Esophagus squamous epithelium (tissue), 5 donors: ENCODE measurements around the gene ATMIN. TPM values are rescaled to one million over a fixed set of nuclear protein-coding genes. Genes with fewer than 3 reads are reported as not detected.

Source experiments
- DNase-seq: peaks from one replicate; lab custom pipeline; 2025; lab: John Stamatoyannopoulos, UW
- H3K27ac ChIP-seq, 4 donors: fragments of 200-600 bp; sonication (generic); one replicate each; pipeline ENCODE4 v1.5.1; 2016 to 2019; ENCODE audit warnings: mild to moderate bottlenecking in 1 of 4
- H3K27me3 ChIP-seq, 4 donors: fragments of 200-600 bp; sonication (generic); 1 replicate in 3 of 4; 2 replicates in 1 of 4; pipeline versions ENCODE4 v1.5.1 to v1.6.0; 2017 to 2021; ENCODE audit warnings: antibody characterized with exemption in 1 of 4
- H3K36me3 ChIP-seq, 3 donors: fragments of 200-600 bp; sonication (generic); one replicate each; pipeline ENCODE4 v1.5.1; 2016 to 2019
- H3K4me1 ChIP-seq, 3 donors: fragments of 200-600 bp; sonication (generic); one replicate each; pipeline ENCODE4 v1.5.1; 2017 to 2019
- H3K4me3 ChIP-seq, 4 donors: fragments of 200-600 bp; sonication (generic); 1 replicate in 3 of 4; 2 replicates in 1 of 4; pipeline ENCODE4 v1.5.1; 2016 to 2019; ENCODE audit warnings: mild to moderate bottlenecking in 2 of 4, moderate library complexity in 1 of 4
- H3K9me3 ChIP-seq, 3 donors: fragments of 200-600 bp; sonication (generic); one replicate each; pipeline ENCODE4 v1.5.1; 2016 to 2019
- POLR2A ChIP-seq, 4 donors: fragments of 450-650 bp; IDR thresholded peaks; one replicate each; pipeline ENCODE4 v1.6.1; 2017; ENCODE audit warnings: antibody characterized with exemption in 4 of 4, mild to moderate bottlenecking in 4 of 4, moderate library complexity in 3 of 4
- WGBS, 2 donors: methylation state at CpG; one replicate each; pipeline ENCODE4 v1.1.5; 2018; 5-methylcytosine and 5-hydroxymethylcytosine counted together
- intact Hi-C: fragments of 100-400 bp; cut with DNase I; formaldehyde crosslinking; loops from one replicate; pipeline ENCODE4 v1.15.0; 2022
- total RNA-seq, 4 donors: library from RNA; depleted of rRNA; stranded (reverse); fragments of >200 nt; gene quantifications; one replicate each; pipeline ENCODE4 v1.1.0, GENCODE V29; 2016
- TF ChIP-seq, protein P1 (sequence below), 6 experiments: fragments of 450-650 bp in 4 of 6; fragments of 200-600 bp in 2 of 6; sonication (generic) in 2 of 6; IDR thresholded peaks; one replicate each; pipeline ENCODE4 v1.5.1; 2016 to 2019; ENCODE audit warnings: antibody characterized with exemption in 6 of 6, mild to moderate bottlenecking in 4 of 6, moderate library complexity in 4 of 6
- donor health status: DM: yes; HTN: yes; CAD: no.

The ATMIN gene
- total RNA-seq, 4 donors from 2014 or later, result 30.6 to 41.3 (median 36.8) TPM

GRCh38 chr16:81008505-81008789 is 27.2 kb upstream of the ATMIN start:
- no peak for DNase-seq
- WGBS, 2 donors, result 90 to 97% methylated on average over 11 to 12 of the region's 12 CpGs
- no peaks in the 10 kb centered on the region for H3K9me3 ChIP-seq
- intact Hi-C loops, result loop anchor here (10.0 kb wide), 1 partner anchor 726 kb away; no protein-coding TSS in a partner anchor
- peak overlapping the region in 3 of 4 donors; percentile 97 to 99 (median 99) for H3K27ac ChIP-seq
- peaks cover 0 to 36% (median 26%) of the 10 kb centered on the region in 3 donors for H3K4me1 ChIP-seq
- H3K27me3 ChIP-seq, result no peaks in the 10 kb centered on the region
- TF ChIP-seq POLR2A (IDR thresholded peaks at IDR 0.05), result no peak
- TF ChIP-seq, protein P1, sequence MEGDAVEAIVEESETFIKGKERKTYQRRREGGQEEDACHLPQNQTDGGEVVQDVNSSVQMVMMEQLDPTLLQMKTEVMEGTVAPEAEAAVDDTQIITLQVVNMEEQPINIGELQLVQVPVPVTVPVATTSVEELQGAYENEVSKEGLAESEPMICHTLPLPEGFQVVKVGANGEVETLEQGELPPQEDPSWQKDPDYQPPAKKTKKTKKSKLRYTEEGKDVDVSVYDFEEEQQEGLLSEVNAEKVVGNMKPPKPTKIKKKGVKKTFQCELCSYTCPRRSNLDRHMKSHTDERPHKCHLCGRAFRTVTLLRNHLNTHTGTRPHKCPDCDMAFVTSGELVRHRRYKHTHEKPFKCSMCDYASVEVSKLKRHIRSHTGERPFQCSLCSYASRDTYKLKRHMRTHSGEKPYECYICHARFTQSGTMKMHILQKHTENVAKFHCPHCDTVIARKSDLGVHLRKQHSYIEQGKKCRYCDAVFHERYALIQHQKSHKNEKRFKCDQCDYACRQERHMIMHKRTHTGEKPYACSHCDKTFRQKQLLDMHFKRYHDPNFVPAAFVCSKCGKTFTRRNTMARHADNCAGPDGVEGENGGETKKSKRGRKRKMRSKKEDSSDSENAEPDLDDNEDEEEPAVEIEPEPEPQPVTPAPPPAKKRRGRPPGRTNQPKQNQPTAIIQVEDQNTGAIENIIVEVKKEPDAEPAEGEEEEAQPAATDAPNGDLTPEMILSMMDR (IDR thresholded peaks at IDR 0.05), result no peak
- H3K4me3 ChIP-seq, result peak overlapping the region in 1 of 4 donors; percentile 84
- H3K36me3 ChIP-seq, result peaks cover 0 to 16% (median 0%) of the 10 kb centered on the region in 3 donors

DNA sequence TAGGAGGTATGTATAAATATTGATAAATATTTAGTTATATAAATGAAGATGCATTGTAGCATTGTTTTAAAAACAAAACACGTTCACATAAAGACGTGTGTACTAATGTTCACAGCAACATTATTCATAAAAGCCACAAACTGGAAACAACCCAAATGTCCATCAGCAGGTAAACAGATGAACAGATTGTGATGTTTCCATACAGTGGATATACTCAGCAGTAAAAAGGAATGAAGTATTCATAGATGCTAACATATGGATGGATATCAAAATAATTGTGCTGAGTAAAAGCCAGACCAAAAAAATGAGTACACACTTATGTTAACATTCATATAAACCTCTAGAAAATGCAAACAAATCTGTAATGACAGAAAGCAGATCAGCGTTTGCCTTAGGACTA is 22.7 kb upstream of the ATMIN start:
- Histone ChIP-seq H3K9me3 (no peaks in the 10 kb centered on the region), H3K27ac (no peak overlapping the region), H3K4me3 (no peak overlapping the region), H3K27me3 (no peaks in the 10 kb centered on the region), H3K36me3 (peaks cover 5 to 55% (median 7%) of the 10 kb centered on the region in 3 donors), H3K4me1 (peaks cover 0 to 6% (median 5%) of the 10 kb centered on the region in 3 donors)
- TF ChIP-seq, protein P1 (IDR thresholded peaks at IDR 0.05), result no peak
- TF ChIP-seq POLR2A (IDR thresholded peaks at IDR 0.05), result no peak
- 88% methylated on average over 3 of the region's 3 CpGs for WGBS, 2 donors
- intact Hi-C loops, result no loop called here
- no peak for DNase-seq

DNA sequence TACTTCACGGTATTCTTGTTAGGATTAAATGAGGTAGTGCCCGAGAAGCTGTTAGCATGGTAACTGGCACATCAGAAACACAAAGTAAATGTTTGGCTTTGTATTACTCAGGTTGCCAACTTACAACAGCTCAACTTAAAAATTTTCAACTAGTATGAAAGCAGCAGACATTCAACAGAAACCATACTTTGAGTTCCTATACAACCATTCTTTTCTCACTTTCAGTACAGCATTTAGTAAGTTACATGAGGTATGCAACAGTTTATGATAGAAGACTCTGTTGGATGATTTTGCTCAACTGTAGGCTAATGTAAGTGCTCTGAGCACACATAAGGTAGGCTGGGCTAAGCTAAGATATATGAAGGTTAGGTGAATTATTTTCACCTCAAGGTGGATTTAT is 21.0 kb upstream of the ATMIN start:
- intact Hi-C loops, result no loop called here
- Histone ChIP-seq H3K4me3 (no peak overlapping the region), H3K4me1 (no peaks in the 10 kb centered on the region), H3K27me3 (no peaks in the 10 kb centered on the region), H3K36me3 (peaks cover 5 to 72% (median 7%) of the 10 kb centered on the region in 3 donors), H3K9me3 (no peaks in the 10 kb centered on the region), H3K27ac (no peak overlapping the region)
- DNase-seq, result no peak
- TF ChIP-seq, protein P1 (IDR thresholded peaks at IDR 0.05), result no peak
- TF ChIP-seq POLR2A (IDR thresholded peaks at IDR 0.05), result no peak
- WGBS, 2 donors, result 76 to 90% methylated on average over 2 of the region's 2 CpGs

DNA sequence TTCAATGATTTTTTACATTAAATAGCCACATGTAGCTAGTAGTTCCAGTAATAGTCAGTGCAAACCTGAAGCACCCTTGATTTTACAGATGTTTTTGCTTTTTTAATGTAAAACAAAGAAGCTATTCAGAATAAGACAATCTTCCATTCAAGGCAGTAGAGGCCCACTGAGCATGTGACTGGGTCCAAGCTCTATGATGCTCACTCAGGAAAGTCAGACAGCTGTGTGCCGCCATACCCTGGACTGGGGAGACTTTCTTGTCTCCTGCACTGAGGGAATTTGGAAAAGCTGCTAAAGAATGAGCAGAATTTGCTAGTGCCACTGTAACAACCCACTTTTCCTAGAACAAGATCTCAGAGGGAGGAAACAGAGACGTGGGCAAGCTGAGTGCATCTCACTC is 17.1 kb upstream of the ATMIN start:
- intact Hi-C loops, result no loop called here
- H3K9me3 ChIP-seq, result no peaks in the 10 kb centered on the region
- H3K4me1 ChIP-seq, result no peaks in the 10 kb centered on the region
- DNase-seq, result no peak
- WGBS, 2 donors, result 100% methylated on average over 1 to 2 of the region's 2 CpGs
- H3K27ac ChIP-seq, result no peak overlapping the region
- peaks cover 5 to 93% (median 7%) of the 10 kb centered on the region in 3 donors for H3K36me3 ChIP-seq
- no peak overlapping the region for H3K4me3 ChIP-seq
- H3K27me3 ChIP-seq, result no peaks in the 10 kb centered on the region
- TF ChIP-seq, protein P1 (IDR thresholded peaks at IDR 0.05), result no peak
- no peak for TF ChIP-seq POLR2A (IDR thresholded peaks at IDR 0.05)

DNA sequence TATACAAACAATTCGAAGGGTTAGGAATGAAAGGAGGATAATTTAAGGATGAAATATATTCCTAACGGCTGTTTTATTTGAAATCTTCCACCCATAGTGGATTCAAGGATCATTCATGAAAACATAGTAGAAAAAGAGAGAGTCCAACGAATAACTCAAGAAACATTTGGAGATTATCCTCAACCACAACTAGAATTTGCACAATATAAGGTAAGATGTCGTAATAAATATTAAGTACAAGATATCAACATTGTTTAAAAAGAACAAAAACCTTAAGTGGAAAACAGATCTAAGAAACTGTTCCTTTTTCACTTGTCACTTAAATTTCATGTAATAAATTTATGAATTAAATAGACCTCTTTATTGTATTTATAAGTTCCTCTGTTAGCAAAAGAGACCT is 9.2 kb upstream of the ATMIN start:
- TF ChIP-seq, protein P1 (IDR thresholded peaks at IDR 0.05), result no peak
- TF ChIP-seq POLR2A (IDR thresholded peaks at IDR 0.05), result no peak
- no peak overlapping the region for H3K27ac ChIP-seq
- no peak for DNase-seq
- H3K4me1 ChIP-seq, result no peaks in the 10 kb centered on the region
- 80 to 86% methylated on average over 4 of the region's 4 CpGs for WGBS, 2 donors
- intact Hi-C loops, result no loop called here
- no peaks in the 10 kb centered on the region for H3K9me3 ChIP-seq
- no peak overlapping the region for H3K4me3 ChIP-seq
- H3K36me3 ChIP-seq, result peaks cover 0 to 62% (median 0%) of the 10 kb centered on the region in 3 donors
- no peaks in the 10 kb centered on the region for H3K27me3 ChIP-seq
